Measurements from ENCODE around the gene CNIH1.

DNA sequence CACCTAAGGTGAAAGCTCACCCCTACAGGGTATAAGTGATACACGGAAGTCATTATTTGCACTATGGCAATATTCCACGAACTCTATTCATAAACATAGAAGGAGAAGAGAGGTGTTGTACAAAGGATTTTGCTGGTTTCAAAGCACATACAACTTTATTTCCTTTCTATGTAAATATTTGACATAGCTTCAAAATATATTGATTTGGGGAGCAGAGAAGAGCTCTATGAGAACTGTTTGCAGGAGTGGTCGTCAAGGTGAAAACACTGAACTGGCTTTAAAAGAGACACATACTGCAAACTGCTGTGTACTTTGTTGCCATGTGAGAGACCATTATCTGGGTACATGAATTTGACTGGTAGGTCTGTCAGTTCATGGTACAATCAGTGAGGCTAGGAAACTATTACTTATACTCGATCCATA lies 16.7 kb downstream of the CNIH1 start:
- TF ChIP-seq, protein P1, sequence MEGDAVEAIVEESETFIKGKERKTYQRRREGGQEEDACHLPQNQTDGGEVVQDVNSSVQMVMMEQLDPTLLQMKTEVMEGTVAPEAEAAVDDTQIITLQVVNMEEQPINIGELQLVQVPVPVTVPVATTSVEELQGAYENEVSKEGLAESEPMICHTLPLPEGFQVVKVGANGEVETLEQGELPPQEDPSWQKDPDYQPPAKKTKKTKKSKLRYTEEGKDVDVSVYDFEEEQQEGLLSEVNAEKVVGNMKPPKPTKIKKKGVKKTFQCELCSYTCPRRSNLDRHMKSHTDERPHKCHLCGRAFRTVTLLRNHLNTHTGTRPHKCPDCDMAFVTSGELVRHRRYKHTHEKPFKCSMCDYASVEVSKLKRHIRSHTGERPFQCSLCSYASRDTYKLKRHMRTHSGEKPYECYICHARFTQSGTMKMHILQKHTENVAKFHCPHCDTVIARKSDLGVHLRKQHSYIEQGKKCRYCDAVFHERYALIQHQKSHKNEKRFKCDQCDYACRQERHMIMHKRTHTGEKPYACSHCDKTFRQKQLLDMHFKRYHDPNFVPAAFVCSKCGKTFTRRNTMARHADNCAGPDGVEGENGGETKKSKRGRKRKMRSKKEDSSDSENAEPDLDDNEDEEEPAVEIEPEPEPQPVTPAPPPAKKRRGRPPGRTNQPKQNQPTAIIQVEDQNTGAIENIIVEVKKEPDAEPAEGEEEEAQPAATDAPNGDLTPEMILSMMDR (IDR thresholded peaks at IDR 0.05) = no peak
- TF ChIP-seq POLR2A (IDR thresholded peaks at IDR 0.05) = no peak
